ENCODE data around the gene IMMT.
"Not testable (repeated sequence)": the region's sequence is repeated elsewhere in the genome, so short reads cannot be mapped to it uniquely, and the experiment has no call there.

IMMT gene

DNA sequence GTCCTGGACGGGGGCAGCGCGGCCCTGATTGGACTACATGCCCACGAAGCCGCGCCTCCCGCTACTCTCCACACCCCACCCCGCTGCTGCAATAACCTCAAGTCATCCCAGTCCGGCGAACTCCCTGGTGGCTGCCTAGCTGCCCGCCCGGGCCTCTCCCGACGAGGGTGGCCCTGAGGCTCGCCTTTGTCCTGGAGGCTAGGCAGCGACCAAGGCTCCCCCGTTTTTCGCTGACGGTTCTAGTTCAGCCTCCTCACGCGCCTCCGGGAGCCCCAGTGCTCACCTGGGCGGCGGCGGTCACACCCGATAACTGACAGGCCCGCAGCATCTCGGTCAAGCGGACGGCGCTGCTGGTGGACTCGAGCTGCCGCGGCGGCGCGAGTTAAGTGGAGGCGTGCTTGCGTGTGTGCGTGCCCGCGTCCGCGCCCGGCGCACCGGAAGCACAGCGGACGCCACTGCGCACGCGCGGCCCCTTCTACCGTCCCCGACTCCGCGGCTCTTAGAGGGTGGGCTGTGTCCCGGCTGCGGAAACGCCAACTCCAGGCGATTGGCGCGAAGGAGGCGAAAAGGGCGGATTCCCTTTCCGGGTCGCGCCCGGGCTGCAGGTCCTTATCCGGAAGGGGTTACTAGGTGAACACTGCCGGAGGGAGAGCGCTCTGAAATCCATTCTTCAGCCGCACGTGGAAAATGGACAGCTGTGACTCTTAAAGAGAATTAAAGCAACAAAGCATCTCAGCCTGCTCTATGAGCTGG, at the start of gene IMMT:
Gene IMMT (minus strand): TSS at position 408 of the 753 bp plus-strand sequence. CDS start 80 bp downstream, at position 328.
- DNase-seq = peak; percentile 93 to 96

DNA sequence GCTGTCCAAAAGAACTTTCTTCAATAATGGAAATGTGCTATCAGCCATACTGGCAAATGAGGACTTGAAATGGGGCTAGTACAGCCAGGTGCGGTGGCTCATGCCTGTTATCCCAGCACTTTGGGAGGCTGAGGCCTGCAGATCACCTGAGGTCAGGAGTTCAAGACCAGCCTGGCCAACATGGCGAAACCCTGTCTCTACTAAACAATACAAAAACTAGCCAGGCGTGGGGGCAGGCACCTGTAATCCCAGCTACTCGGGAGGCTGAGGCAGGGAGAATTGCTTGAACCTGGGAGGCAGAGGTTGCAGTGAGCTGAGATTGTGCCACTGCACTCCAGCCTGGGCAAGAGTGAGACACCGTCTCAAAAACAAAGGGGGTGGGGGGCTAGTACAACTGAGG, 49.5 kb upstream of the IMMT start:
- DNase-seq = not testable (repeated sequence)

DNA sequence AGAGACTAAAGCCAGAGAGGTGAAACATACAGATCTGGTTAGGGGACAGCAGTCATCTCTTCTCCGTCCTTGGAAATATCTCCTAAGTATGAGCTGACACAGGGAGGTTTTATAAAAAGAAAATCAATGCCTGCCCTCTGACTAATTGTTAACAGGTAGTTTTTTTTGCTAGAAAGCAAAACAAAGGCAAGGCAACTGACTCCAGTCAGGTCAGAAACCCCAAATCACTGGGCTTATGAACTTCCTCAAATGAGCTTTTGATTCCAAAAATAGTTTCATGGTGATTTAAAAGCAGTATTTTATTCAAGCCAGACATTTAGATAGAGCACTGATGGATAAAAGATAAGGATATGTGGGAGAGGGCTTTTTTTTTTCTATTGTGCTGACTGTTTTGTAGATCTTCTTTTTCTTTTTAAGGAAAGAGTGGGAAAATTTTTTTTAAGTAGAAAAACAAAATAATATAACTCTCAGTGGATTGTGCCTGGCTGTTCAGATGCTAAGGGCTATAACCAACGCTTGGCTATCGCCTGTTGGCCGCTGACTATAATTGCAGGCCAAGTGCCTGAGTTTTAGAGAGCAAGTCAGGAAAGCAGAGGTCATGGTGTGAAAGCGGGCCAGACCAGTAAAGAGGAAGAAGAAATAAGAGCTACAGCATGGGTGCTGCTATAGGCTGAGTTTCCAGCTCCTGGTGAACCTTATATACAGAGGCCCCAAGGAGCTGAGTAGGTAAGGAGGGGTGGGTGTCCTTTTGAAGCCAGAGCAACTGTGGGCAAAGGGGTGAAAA, 48.9 kb upstream of the IMMT start:
- no peak for DNase-seq

DNA sequence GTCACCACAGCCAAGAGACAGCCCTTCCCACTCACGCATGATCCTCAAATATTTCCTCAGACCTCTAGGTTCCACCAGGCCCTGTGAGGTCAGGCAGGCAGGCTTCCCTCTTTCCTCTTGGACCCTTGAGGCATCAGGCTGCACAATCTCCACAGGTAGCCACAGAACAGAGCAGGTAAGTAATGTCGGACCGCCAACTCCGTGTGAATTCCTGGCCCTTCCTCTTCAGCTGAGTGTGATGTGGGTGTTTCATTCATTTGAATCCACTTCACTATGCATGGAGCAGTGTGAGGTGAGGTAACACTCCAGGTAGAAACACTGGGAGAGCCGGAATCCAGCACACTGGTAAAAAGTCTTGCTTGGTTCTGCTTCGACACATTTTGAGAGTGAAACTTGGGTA, 48.0 kb upstream of the IMMT start:
- DNase-seq = no peak

DNA sequence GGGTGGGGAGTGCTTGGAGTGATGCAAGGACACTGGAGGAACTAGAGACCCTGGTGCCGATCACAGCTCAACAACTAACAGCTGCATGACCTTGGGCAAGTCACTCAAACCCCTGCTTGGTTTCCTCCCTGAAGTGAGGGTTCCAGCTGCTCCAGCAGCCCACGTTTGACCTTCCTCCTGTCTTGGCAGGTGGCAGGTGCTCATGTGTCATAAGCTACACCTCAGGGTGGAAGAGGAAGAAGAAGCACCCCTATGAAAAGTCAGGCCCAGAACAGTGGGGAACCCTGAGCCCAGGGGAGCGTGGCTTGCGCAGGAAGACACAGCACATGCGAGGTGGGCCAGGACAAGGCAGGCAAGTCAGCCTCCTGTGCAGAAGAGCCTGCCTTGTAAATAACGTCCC, 46.3 kb upstream of the IMMT start:
- no peak for DNase-seq

DNA sequence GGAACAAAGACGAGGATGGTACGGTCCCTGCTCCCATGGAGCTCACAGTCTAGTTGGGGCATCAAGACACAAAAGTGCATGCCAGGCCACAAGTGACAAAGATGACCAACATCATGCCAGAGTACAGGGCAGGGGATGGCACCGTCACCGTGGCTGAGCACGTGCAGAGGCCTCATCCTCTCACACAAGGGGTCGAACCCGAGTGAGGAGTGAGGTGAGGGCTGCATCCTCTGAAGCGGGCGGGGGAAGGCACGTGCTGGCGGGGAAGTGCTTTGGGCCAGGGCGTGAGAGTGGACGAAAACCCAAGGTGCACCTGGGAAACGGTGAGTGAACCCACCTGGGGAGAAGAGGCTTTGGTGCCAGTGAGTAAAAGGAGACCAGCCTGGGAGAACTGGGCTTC, 45.0 kb upstream of the IMMT start:
- DNase-seq = no peak

DNA sequence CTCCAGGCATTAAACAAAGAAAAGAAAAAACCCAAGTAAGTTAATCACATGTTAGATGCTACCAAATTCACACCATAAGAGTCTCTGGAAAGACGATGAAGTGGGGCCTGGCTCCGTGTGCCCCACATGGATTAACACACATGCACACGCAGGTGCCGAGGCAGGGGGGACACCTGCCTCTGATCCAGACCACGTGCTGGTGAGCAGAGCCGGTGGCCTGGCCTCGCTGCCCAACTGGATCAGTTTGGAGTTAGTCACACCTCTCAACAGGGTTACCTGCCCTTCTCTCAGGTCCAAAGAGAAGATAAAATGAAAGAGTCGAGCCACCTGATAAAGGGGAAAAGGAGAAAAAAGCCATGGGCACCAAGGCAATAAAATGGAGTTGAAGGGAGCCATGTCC, 44.5 kb upstream of the IMMT start:
- DNase-seq = no peak

DNA sequence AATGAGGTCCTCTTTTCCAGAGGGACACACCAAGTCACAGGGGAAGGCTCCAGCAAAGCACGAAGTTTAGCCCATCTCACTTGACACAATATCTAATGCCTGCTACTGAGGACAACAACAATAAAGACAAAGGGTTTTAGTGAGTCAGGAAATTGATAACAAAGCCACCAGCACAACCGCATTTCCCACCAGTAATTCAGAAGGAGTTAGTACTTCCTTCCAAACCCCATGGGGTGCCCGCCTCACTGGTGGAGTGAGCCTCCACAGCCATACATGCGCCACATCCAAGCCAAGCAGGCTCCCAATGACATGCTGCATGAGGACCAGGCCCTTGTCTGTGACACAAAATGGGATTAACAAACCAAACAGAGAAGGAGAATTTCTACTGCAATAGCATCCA, 44.1 kb upstream of the IMMT start:
- DNase-seq = no peak

DNA sequence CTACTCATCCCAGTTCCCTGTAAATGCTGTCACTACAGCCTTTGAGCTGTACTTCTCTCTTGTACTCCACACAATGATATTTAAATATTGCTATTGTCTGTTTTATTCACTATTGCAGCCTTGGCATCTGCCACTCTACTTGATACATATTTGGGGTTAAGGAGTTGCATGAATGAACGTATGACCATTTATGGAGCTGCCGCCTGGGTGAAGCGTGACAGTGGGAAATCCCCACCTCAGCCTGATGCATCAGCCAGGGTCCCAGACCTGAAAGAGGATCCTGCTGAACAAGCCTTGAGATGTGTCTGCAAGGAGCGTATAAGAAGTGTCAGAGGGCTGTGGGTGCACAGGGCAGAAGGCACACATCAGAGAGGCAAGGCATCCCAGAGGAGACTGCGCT, 43.1 kb upstream of the IMMT start:
- no peak for DNase-seq

DNA sequence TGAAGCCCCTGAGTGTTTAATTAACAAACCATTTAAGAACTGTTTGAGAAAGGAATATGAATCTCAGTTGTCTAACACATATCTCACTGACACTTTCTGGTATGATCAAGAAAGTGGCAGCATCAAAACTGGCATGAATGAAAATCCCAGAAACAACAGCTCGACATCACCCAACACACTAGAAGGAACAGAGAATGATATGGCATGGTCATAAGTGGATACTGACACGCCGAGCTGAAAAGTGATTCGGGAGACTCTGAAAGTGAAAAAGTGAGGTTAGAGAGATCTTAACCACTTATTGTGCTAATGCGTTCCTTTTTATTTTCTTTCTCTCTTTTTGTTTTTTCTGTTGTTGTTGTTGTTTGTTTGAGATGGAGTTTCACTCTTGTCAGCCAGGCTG, 41.9 kb upstream of the IMMT start:
- DNase-seq = no peak

DNA sequence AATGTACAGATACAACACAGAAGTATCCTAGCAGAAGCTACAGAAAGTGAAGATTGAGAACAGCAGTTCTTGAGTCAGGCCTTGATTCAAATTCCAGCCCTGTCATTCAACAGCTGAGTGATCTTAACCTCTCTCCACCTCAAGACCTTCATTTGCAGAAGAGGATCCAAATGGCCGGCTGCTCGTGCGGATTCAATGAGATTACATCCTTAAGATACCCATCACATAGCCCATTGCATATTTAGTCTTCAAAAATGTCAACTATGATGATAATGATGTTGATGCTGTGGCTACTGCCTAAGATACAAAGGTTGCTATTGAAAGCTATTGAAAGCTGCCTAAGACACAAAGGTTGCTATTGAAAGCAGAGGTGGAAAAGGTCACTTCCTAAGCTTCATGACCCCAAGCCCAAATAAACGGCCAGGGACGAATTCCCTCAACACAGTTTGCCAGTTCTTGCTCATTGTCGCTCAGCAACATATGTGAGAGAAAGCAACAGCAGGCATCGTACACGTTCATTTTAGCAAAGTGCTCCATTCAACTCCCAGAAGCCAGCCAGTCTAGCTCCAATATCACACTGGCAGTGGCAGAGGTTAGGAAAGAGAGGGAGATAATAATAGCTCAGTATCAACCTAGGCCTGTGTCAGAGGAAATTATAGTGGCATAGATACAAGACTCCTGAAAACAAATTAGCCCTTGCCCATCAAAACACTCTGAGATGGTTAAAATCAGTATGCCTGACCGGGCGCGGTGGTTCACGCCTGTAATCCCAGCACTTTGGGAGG, 40.1 kb upstream of the IMMT start:
- DNase-seq = no peak

DNA sequence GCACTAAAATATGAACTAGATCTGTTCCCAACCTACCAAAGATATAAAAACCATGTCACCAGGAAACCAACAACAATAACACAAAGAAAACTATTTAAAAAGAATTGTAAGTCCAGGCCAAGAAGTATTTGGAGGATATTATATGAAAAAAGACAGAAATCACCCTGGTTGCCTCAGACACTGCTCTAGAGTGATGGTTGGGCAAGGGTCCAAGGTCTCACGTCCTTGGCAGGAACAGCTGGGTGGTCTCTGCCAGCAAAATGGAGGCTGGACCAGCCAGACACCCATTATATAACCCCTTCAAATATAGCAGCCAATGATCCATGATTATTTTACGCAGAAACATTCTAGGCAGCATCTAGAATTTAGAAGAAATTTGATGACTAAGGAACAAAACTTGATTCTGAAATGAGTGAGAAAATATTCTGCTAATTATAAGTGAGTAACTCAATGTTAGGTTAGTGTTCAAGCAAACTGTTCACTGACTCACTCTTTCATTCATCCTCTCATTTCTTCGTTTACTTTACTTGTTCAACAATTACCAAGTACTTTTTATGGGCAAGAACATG, 39.4 kb upstream of the IMMT start:
- no peak for DNase-seq

DNA sequence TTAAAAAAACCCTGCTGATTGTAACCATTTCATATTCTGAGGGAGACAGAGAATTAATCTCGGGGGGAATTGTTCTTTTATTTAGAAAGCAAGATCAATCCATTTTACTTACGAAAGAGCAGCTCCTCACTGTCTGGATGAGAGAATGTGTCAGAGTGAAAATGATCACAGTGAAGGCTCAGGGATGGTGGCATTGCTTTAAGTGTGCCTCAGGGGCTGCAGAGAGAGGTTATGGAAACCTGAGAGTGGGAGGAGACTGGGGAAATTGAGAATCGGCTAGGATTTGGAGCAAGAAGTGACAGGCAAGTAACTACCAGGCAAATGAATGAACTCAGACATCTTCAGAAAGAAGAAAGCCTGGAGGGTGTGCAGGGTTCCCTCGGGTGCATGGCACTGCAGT, 38.2 kb upstream of the IMMT start:
- DNase-seq = no peak

DNA sequence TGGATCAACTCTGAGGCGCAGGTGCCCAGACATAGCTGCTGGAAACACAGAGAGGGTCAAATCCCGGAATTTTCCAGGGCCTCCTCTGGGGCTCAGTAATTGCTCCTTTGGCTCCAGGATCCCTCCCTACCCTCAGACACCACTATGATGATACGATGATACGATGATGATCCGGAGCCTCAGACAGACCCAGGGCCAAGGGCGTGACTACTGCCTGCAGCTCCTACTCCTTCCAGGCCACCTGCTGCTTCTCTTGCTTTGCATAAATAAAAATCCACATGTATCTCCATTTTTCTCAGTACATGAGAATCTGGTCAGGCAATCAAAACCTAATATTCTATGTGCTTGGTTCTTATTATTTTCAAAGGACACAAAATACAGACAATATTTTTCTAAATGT, 37.6 kb upstream of the IMMT start:
- no peak for DNase-seq

DNA sequence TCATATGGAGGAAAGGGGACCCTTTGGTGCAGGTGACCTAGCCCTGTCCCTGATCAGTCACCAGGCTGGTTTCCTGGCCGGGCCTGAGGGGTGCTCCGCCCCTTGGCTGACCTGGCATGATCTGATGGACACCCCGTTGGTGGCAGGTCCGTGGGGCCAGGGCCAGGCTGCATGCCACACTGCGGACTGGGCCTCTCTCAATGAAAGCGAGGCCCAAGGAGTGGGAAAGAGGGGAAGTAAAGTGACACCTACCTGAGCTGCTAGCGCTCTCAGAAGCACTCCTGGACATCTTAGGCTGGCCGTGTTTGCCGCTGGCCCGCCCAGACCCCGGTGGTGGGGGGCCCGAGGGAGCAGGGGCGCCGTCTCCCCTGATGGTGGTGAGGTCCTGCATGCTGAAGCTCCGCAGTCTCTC, 37.1 kb upstream of the IMMT start:
- DNase-seq = no peak

DNA sequence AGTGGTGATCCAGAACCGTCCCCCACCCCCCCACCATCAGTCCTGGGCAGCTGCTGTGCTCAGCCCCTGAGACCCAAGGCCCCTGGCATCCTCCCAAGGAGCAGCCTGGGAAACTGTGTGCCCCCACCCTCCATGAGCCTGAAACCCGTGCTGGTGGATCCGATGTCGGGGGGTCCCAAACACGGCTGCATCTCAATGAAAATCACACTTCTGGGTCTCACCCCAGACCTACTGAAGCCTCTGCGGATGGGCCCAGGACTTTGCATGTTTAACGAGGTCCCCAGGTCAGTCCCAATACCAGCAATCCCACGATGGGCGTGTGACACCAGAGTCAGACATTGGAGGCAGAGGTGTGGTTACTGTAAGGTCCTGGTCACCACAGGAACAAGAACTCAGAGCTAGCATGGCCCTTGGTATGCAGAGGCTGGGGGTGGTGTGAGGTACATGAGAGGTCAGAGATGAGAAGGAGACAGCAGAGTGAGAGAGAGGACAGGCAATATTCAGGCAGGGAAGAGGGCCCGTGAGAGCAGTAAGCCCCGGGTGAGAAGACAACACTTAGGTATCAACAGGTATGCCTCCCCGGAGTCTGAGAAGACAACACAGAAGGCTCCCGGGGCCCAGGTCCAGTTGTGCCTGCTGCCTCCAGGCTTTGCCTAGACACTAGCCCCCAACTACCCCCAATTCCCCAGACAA, 36.6 kb upstream of the IMMT start:
- no peak for DNase-seq

DNA sequence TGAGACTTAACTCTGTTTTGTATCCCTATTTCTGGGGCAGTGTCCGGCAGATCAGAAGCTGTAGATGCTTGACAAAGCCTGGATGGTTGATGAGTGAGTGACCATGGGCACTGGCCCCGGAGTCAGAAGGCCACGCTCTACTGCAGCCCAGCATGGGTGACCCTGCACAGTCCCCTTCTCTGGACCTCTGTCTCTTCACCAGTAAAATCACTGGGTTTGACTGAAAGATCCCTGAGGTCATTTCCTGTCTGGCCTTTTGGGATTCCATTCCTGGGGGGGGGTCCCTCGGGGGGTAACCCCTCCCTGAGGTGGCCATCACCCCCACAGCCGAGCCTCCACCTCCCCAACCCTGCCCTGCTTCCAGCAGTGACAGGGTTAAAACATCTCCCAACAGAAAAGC, 35.7 kb upstream of the IMMT start:
- no peak for DNase-seq

DNA sequence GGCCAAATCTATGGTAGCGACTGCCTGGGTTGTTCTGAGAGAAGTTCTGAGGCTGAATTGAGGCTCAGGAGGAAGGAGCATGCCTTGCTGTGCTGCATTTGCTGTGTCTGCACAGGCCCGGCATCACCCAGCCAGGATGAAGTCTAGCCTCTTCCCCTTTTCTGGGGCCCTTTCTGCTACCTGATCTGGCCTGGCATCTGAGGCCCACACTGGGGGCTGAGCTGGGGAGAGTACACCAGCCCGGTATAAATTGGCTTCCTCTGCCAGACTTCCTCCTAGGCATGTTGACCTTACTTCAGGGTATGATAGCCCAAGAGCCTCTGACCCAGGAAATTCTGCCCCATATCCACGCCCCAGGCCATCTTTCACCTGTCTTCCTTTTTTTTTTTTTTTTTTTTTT, 34.0 kb upstream of the IMMT start:
- no peak for DNase-seq

DNA sequence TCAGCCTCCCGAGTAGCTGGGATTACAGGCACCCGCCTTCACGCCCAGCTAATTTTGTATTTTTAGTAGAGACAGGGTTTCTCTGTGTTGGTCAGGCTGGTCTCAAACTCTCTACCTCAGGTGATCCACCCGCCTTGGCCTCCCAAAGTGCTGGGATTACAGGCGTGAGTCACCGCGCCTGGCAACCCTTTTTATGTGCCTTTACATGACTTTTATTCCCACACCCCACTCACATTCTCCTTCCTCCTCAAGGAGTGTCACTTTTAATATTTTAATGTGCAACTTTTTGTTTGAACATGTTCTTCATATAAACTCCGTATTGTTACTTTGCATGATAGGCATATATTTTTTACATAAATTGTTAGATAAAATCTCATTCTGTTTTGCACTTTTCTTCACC, 33.3 kb upstream of the IMMT start:
- not testable (repeated sequence) for DNase-seq

DNA sequence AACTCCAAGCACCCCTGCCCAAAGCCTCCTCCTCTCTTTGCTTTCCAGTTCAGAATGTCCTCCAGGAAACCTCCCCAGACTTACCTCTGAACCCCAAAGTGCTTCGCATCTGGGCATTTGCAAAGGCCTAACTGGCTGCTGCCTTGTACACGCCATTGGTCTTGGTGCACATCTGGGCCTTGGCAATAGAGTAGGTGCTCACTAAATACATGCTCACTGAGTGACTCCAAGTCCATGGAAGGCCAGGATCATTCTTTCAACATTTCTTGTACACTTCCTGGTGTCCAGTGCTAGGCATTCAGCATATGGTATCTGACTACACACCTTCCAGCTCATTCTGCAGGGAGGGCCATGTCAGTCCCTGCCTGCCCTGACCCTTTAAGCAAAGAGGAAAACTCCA, 32.4 kb upstream of the IMMT start:
- no peak for DNase-seq

DNA sequence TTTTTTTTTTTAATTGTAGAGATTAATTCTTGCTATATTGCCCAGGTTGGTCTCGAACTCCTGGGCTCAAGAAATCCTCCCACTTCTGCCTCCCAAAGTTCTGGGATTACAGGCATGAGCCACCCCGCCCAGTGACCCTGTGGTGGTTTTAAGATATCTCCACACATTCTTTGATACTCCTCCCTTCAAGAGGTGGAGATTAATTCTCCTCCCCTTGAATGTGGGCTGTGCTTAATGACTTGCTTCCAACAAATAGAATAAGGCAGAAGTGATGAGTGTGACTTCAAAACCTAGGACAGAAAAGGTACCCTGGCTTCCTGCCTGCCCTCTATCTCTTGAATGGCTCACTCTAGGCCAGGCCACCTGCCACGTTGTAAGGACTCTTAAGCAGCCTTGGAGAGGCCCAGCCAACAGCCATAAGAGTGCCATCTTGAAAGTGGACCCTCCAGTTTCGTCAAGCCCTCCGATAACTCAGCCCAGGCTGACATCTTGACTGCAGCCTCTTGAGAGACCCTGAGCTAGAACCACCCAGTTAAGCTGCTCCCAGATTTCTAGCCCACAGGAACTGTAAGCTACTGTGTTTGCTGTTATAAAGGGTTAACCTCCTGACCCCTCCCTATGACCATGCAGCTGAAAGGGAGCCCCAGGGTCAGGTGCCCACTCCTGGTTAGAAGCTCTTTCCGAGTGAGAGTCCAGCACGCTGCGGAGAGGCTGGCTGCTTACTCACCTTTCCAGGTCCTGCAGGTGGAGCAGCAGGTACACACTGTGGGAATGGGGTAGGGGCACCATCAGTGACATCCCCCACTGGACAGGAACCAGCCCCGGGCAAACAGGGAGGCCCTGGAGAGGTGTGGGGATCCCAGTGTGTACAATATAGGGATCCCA, 31.6 kb upstream of the IMMT start:
- no peak for DNase-seq

DNA sequence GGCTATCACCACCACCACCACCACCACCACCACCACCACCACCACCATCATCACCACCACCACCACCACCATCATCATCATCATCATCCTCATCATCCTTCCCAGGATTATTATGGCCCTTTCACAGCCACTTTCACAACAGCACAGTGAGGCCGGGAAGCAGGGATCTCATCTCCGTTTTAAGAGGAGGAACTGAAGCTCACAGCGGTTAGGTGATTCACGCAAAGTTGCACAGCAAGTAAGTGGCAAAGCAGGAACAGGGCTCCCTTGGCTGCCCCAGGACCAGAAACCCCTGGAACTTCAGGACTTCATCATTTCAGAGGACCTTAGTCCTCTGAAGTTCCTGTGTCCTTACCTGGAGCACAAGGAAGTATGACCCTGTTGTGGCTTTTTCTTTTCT, 30.8 kb upstream of the IMMT start:
- no peak for DNase-seq

Data from NCI-H1930 (cell line).